ENCODE results near the gene AQP12A. TPM values are rescaled to one million over a fixed set of nuclear protein-coding genes. Genes with fewer than 3 reads are reported as not detected.
"Not testable (repeated sequence)": the region's sequence is repeated elsewhere in the genome, so short reads cannot be mapped to it uniquely, and the experiment has no call there.

The AQP12A gene
- total and polyA plus RNA-seq, 2 donors (not counting 1 experiment from before 2014, with no cell fraction given) = not detected

DNA sequence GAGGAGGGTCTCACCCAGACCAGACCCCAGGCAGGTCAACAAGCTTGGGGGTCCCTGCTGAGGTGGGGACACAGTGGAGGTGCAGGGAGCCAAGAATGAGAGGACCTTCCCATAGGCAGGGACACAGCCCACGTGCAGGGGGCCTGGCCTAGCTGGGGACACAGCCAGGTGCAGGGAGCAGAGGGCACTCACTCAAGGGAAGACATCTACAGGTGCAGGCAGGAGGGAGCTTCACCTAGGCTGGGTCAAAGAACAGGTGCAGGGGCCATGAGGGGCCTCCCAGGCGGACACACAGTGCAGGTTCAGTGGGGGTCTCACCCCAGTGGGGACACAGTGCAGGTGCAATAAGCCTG is 615 bp upstream of the AQP12A start:
- intact Hi-C loops (cut with micrococcal nuclease); H2AFZ ChIP-seq (ENCODE audit: insufficient read depth, low read depth, low read length, poor library complexity, severe bottlenecking); H4K20me1 ChIP-seq (ENCODE audit: control insufficient read depth, insufficient read depth, low read length, poor library complexity, severe bottlenecking); H3K36me3 ChIP-seq (replicated peaks in 1 of 2; ENCODE audit: control extremely low read depth in 1 of 2, control insufficient read depth in 1 of 2, extremely low read depth in 1 of 2, insufficient read depth in 2 of 2, low read length in 1 of 2); H3K79me2 ChIP-seq (ENCODE audit: control insufficient read depth, insufficient read depth, low read length); CTCF ChIA-PET; H3K9me3 Mint-ChIP-seq (ENCODE audit: insufficient read depth); H3K4me2 ChIP-seq (replicated peaks; ENCODE audit: low read depth, low read length, poor library complexity, severe bottlenecking); DNase-seq; H3K4me1 ChIP-seq (ENCODE audit: control insufficient read depth in 2 of 2, insufficient read depth in 2 of 2, low read length in 2 of 2); ATAC-seq (ENCODE audit: low read depth); H3K9me3 ChIP-seq (ENCODE audit: control extremely low read depth in 1 of 3, control insufficient read depth in 2 of 3, insufficient read depth in 1 of 3, low read length in 2 of 3); H3K27ac ChIP-seq (ENCODE audit: low read length in 2 of 2); H3K4me3 ChIP-seq (ENCODE audit: control extremely low read depth in 1 of 5, extremely low read depth in 1 of 5, insufficient read depth in 1 of 5, low read depth in 2 of 5, low read length in 4 of 5); H3K27me3 ChIP-seq (replicated peaks in 1 of 4; ENCODE audit: control extremely low read depth in 1 of 4, control insufficient read depth in 3 of 4, insufficient read depth in 4 of 4, low read length in 3 of 4); H3K4me3 Mint-ChIP-seq; POLR2A ChIA-PET; H3K27me3 Mint-ChIP-seq; H3K4me1 Mint-ChIP-seq; H3K9ac ChIP-seq (ENCODE audit: low read length); H3K27ac Mint-ChIP-seq: not testable (repeated sequence)
- 80% methylated on average over 1 of the region's 2 CpGs for WGBS (ENCODE audit: insufficient coverage)

DNA sequence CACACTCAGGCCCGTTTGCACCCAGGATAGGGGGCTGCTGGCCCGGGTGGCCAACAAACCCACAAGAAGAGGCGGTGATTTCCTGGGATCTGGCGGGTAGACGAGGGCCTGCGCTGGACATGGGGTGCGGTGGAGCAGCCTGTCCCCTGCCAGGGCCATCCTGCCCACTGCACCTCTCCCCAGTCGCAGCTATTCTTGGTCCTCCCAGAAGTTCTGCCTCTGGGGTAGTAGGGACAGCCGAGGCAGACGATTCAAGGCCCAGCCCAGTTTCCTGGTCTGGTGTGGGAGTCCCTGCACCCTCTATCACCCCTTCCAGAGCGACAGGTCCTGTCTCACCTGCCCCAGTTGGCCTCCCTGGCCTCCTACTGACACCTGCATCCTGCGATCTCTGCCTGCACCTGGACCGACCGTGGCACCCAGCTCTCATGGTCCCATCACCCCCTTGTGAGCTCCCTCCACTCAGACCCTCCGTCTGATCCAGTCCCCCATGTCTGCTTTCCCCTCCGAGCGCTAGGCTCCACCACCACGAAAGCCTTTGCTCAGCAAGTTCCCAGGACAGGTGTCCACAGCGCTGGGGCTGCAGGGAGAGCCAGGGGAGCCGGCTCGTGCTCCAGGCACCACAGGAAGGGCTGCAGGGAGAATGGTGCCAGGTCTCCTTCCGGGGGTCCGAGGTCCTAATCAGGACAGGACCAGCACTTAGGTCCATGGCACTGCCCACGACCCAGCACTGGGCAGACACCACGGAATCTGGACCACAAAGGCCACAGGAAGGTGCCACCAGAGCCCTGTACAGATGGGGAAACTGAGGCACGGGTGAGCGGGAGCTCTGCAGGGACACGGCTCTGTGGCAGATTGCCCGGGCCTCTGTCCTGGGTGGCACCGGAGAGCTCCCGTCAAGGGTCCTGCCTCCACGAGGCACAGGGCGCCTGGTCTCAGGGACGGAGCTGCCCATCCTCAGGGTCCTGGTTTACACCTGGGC is 1.2 kb downstream of the AQP12A start:
- H3K27me3 Mint-ChIP-seq; CTCF ChIA-PET; POLR2A ChIA-PET; H3K4me2 ChIP-seq (replicated peaks; ENCODE audit: low read depth, low read length, poor library complexity, severe bottlenecking); H3K9me3 ChIP-seq (ENCODE audit: control extremely low read depth in 1 of 3, control insufficient read depth in 2 of 3, insufficient read depth in 1 of 3, low read length in 2 of 3); H3K4me3 ChIP-seq (ENCODE audit: control extremely low read depth in 1 of 5, extremely low read depth in 1 of 5, insufficient read depth in 1 of 5, low read depth in 2 of 5, low read length in 4 of 5); H3K9ac ChIP-seq (ENCODE audit: low read length); DNase-seq; H3K9me3 Mint-ChIP-seq (ENCODE audit: insufficient read depth); H4K20me1 ChIP-seq (ENCODE audit: control insufficient read depth, insufficient read depth, low read length, poor library complexity, severe bottlenecking); H3K4me1 ChIP-seq (ENCODE audit: control insufficient read depth in 2 of 2, insufficient read depth in 2 of 2, low read length in 2 of 2); H3K79me2 ChIP-seq (ENCODE audit: control insufficient read depth, insufficient read depth, low read length); intact Hi-C loops (cut with micrococcal nuclease); H3K27ac Mint-ChIP-seq; H3K27ac ChIP-seq (ENCODE audit: low read length in 2 of 2); H3K36me3 ChIP-seq (replicated peaks in 1 of 2; ENCODE audit: control extremely low read depth in 1 of 2, control insufficient read depth in 1 of 2, extremely low read depth in 1 of 2, insufficient read depth in 2 of 2, low read length in 1 of 2); H3K27me3 ChIP-seq (replicated peaks in 1 of 4; ENCODE audit: control extremely low read depth in 1 of 4, control insufficient read depth in 3 of 4, insufficient read depth in 4 of 4, low read length in 3 of 4); H3K4me3 Mint-ChIP-seq; H2AFZ ChIP-seq (ENCODE audit: insufficient read depth, low read depth, low read length, poor library complexity, severe bottlenecking); ATAC-seq (ENCODE audit: low read depth); H3K4me1 Mint-ChIP-seq: not testable (repeated sequence)
- 87% methylated on average over 3 of the region's 34 CpGs for WGBS (ENCODE audit: insufficient coverage)

- H3K27me3 ChIP-seq (replicated peaks in 1 of 4; ENCODE audit: control extremely low read depth in 1 of 4, control insufficient read depth in 3 of 4, insufficient read depth in 4 of 4, low read length in 3 of 4); DNase-seq; POLR2A ChIA-PET; H3K9me3 ChIP-seq (ENCODE audit: control extremely low read depth in 1 of 3, control insufficient read depth in 2 of 3, insufficient read depth in 1 of 3, low read length in 2 of 3); H2AFZ ChIP-seq (ENCODE audit: insufficient read depth, low read depth, low read length, poor library complexity, severe bottlenecking); H3K79me2 ChIP-seq (ENCODE audit: control insufficient read depth, insufficient read depth, low read length); ATAC-seq (ENCODE audit: low read depth); H3K4me1 Mint-ChIP-seq; H3K4me3 Mint-ChIP-seq; H3K36me3 ChIP-seq (replicated peaks in 1 of 2; ENCODE audit: control extremely low read depth in 1 of 2, control insufficient read depth in 1 of 2, extremely low read depth in 1 of 2, insufficient read depth in 2 of 2, low read length in 1 of 2); H3K4me3 ChIP-seq (ENCODE audit: control extremely low read depth in 1 of 5, extremely low read depth in 1 of 5, insufficient read depth in 1 of 5, low read depth in 2 of 5, low read length in 4 of 5); H3K27me3 Mint-ChIP-seq; H3K27ac Mint-ChIP-seq; H3K9ac ChIP-seq (ENCODE audit: low read length); intact Hi-C loops (cut with micrococcal nuclease); H3K9me3 Mint-ChIP-seq (ENCODE audit: insufficient read depth); H3K4me2 ChIP-seq (replicated peaks; ENCODE audit: low read depth, low read length, poor library complexity, severe bottlenecking); H3K4me1 ChIP-seq (ENCODE audit: control insufficient read depth in 2 of 2, insufficient read depth in 2 of 2, low read length in 2 of 2); H3K27ac ChIP-seq (ENCODE audit: low read length in 2 of 2); H4K20me1 ChIP-seq (ENCODE audit: control insufficient read depth, insufficient read depth, low read length, poor library complexity, severe bottlenecking); CTCF ChIA-PET: not testable (repeated sequence)
- WGBS (ENCODE audit: insufficient coverage) = no CpG with 5 or more reads among the region's 12 CpGs
Measured at GRCh38 chr2:240694304-240694703, 2.6 kb downstream of the AQP12A start.

- H3K9me3 Mint-ChIP-seq (ENCODE audit: insufficient read depth); H3K27ac Mint-ChIP-seq; H2AFZ ChIP-seq (ENCODE audit: insufficient read depth, low read depth, low read length, poor library complexity, severe bottlenecking); H3K79me2 ChIP-seq (ENCODE audit: control insufficient read depth, insufficient read depth, low read length); H3K4me3 ChIP-seq (ENCODE audit: control extremely low read depth in 1 of 5, extremely low read depth in 1 of 5, insufficient read depth in 1 of 5, low read depth in 2 of 5, low read length in 4 of 5); H3K4me1 ChIP-seq (ENCODE audit: control insufficient read depth in 2 of 2, insufficient read depth in 2 of 2, low read length in 2 of 2); H3K4me1 Mint-ChIP-seq; H4K20me1 ChIP-seq (ENCODE audit: control insufficient read depth, insufficient read depth, low read length, poor library complexity, severe bottlenecking); H3K36me3 ChIP-seq (replicated peaks in 1 of 2; ENCODE audit: control extremely low read depth in 1 of 2, control insufficient read depth in 1 of 2, extremely low read depth in 1 of 2, insufficient read depth in 2 of 2, low read length in 1 of 2); H3K9ac ChIP-seq (ENCODE audit: low read length); H3K27me3 ChIP-seq (replicated peaks in 1 of 4; ENCODE audit: control extremely low read depth in 1 of 4, control insufficient read depth in 3 of 4, insufficient read depth in 4 of 4, low read length in 3 of 4); H3K9me3 ChIP-seq (ENCODE audit: control extremely low read depth in 1 of 3, control insufficient read depth in 2 of 3, insufficient read depth in 1 of 3, low read length in 2 of 3); H3K27ac ChIP-seq (ENCODE audit: low read length in 2 of 2); POLR2A ChIA-PET; H3K4me2 ChIP-seq (replicated peaks; ENCODE audit: low read depth, low read length, poor library complexity, severe bottlenecking); H3K4me3 Mint-ChIP-seq; DNase-seq; intact Hi-C loops (cut with micrococcal nuclease); H3K27me3 Mint-ChIP-seq; ATAC-seq (ENCODE audit: low read depth); CTCF ChIA-PET: not testable (repeated sequence)
- WGBS (ENCODE audit: insufficient coverage) = no CpG with 5 or more reads among the region's 19 CpGs
Measured at GRCh38 chr2:240695593-240695992, 3.9 kb downstream of the AQP12A start.
